Loucy (cell line): ENCODE data around the gene GLDN.

Experiments
- H2AFZ ChIP-seq: fragments of 200-600 bp; sonication (generic); 2 replicates; pipeline ENCODE4 v1.6.0; 2016; ENCODE audit warnings: antibody characterized with exemption, mild to moderate bottlenecking, low read length, moderate library complexity
- H3F3A ChIP-seq: fragments of 200-600 bp; 2 replicates; pipeline ENCODE4 v1.6.0; 2016; ENCODE audit warnings: antibody characterized with exemption, low read depth, mild to moderate bottlenecking
- H3K27me3 ChIP-seq: fragments of 200-600 bp; sonication (generic); 2 replicates; pipeline ENCODE4 v1.6.1; 2014; ENCODE audit warnings: low read length, mild to moderate bottlenecking; ENCODE audit not compliant: insufficient read depth, poor library complexity, severe bottlenecking
- H3K36me3 ChIP-seq: fragments of 200-600 bp; sonication (generic); 2 replicates; pipeline ENCODE4 v1.6.1; 2016; ENCODE audit warnings: low read length; ENCODE audit not compliant: insufficient read depth
- H3K4me1 ChIP-seq: fragments of 200-600 bp; sonication (generic); 2 replicates; pipeline ENCODE4 v1.5.1; 2014; ENCODE audit warnings: low read length, mild to moderate bottlenecking; ENCODE audit not compliant: insufficient read depth, poor library complexity, severe bottlenecking
- H3K4me2 ChIP-seq: fragments of 200-600 bp; sonication (generic); 2 replicates; pipeline ENCODE4 v1.6.0; 2014; ENCODE audit warnings: antibody characterized with exemption, low read length, low read depth, mild to moderate bottlenecking; ENCODE audit not compliant: poor library complexity, severe bottlenecking
- H3K4me3 ChIP-seq: fragments of 200-600 bp; sonication (generic); 2 replicates; pipeline ENCODE4 v1.5.1; 2014; ENCODE audit warnings: low read length, mild to moderate bottlenecking, mixed read lengths; ENCODE audit not compliant: poor library complexity, severe bottlenecking
- H3K79me2 ChIP-seq: fragments of 200-600 bp; sonication (generic); 2 replicates; pipeline ENCODE4 v1.6.1; 2014; ENCODE audit warnings: low read length; ENCODE audit not compliant: insufficient read depth
- H3K9ac ChIP-seq: fragments of 200-600 bp; sonication (generic); 2 replicates; pipeline ENCODE4 v1.6.0; 2014; ENCODE audit warnings: mild to moderate bottlenecking, low read depth, low read length, moderate library complexity; ENCODE audit not compliant: poor library complexity, severe bottlenecking
- H3K9me2 ChIP-seq: fragments of 200-600 bp; sonication (generic); replicated peaks from 2 replicates; pipeline ENCODE4 v1.6.1; 2016; ENCODE audit warnings: low read depth, low read length, mixed read lengths
- H3K9me3 ChIP-seq: fragments of 200-600 bp; sonication (generic); 2 replicates; pipeline ENCODE4 v1.6.1; 2014; ENCODE audit warnings: mild to moderate bottlenecking, antibody characterized with exemption, low read length, low read depth; ENCODE audit not compliant: insufficient read depth
- H4K20me1 ChIP-seq: fragments of 200-600 bp; sonication (generic); 2 replicates; pipeline ENCODE4 v1.6.0; 2014; ENCODE audit warnings: antibody characterized with exemption, low read length, mild to moderate bottlenecking; ENCODE audit not compliant: insufficient read depth, poor library complexity, severe bottlenecking
- CTCF ChIP-seq: fragments of 200-600 bp; sonication (generic); conservative IDR thresholded peaks from 2 replicates; pipeline ENCODE4 v1.5.1; 2014; ENCODE audit warnings: mild to moderate bottlenecking, antibody characterized with exemption, low read length
- EZH2phosphoT487 ChIP-seq: fragments of 200-600 bp; IDR thresholded peaks from 2 replicates; pipeline ENCODE4 v1.6.1; 2018; ENCODE audit warnings: antibody characterized with exemption, mild to moderate bottlenecking, moderate library complexity, borderline replicate concordance

GLDN gene

GRCh38 chr15:51338496-51338895 lies 3.0 kb upstream of the GLDN start, which contains the start of gene CYP19A1:
TSS of gene CYP19A1 (minus strand) at chr15:51338596. CDS start at chr15:51242912, 95,684 bp downstream.
- H3K27me3 ChIP-seq, result no peaks in the 10 kb centered on the region

GRCh38 chr15:51342227-51342999 lies 958 bp downstream of the GLDN start:
- no peaks in the 10 kb centered on the region for H3K36me3 ChIP-seq
- H3K9me3 ChIP-seq, result no peaks in the 10 kb centered on the region
- no peaks in the 10 kb centered on the region for H4K20me1 ChIP-seq
- no peaks in the 10 kb centered on the region for H3K27me3 ChIP-seq
- H2AFZ ChIP-seq, result no peak overlapping the region
- H3K4me3 ChIP-seq, result no peak overlapping the region
- no peaks in the 10 kb centered on the region for H3K4me1 ChIP-seq
- H3K9ac ChIP-seq, result no peak overlapping the region
- H3K9me2 ChIP-seq, result no peaks in the 10 kb centered on the region
- H3F3A ChIP-seq, result no peaks in the 10 kb centered on the region
- no peak overlapping the region for H3K4me2 ChIP-seq
- no peaks in the 10 kb centered on the region for H3K79me2 ChIP-seq
- no peak for TF ChIP-seq EZH2phosphoT487

More at GRCh38 chr15:51338496-51338895, 3.0 kb upstream of the GLDN start, which contains the start of gene CYP19A1:
- Histone ChIP-seq H3K9ac (no peak within 1 kb of the TSS), H3K4me3 (no peak within 1 kb of the TSS), H3K79me2 (no peaks in the 10 kb centered on the region), H3K9me2 (no peaks in the 10 kb centered on the region), H4K20me1 (no peaks in the 10 kb centered on the region), H2AFZ (no peak within 1 kb of the TSS), H3K9me3 (no peaks in the 10 kb centered on the region), H3K36me3 (no peaks in the 10 kb centered on the region), H3F3A (no peaks in the 10 kb centered on the region), H3K4me1 (no peaks in the 10 kb centered on the region), H3K4me2 (no peak within 1 kb of the TSS)
- TF ChIP-seq CTCF, result no peak
- no peak for TF ChIP-seq EZH2phosphoT487

GRCh38 chr15:51343466-51343865 lies 2.0 kb downstream of the GLDN start:
- Histone ChIP-seq H3K27me3 (no peaks in the 10 kb centered on the region), H2AFZ (no peak overlapping the region)

More at GRCh38 chr15:51343466-51343865, 2.0 kb downstream of the GLDN start:
- H3F3A ChIP-seq, result no peaks in the 10 kb centered on the region
- no peaks in the 10 kb centered on the region for H3K36me3 ChIP-seq
- H4K20me1 ChIP-seq, result no peaks in the 10 kb centered on the region
- H3K4me2 ChIP-seq, result no peak overlapping the region
- H3K4me3 ChIP-seq, result no peak overlapping the region
- no peaks in the 10 kb centered on the region for H3K9me2 ChIP-seq
- no peak overlapping the region for H3K9ac ChIP-seq
- no peaks in the 10 kb centered on the region for H3K4me1 ChIP-seq
- no peaks in the 10 kb centered on the region for H3K9me3 ChIP-seq
- no peaks in the 10 kb centered on the region for H3K79me2 ChIP-seq
- TF ChIP-seq EZH2phosphoT487, result no peak
- TF ChIP-seq CTCF, result no peak
